Muscle layer of colon (tissue), 2 donors: ENCODE results near the gene YBEY.

Experiments
- H3K27ac ChIP-seq: one replicate; pipeline ENCODE4 v1.7.0; 2013; ENCODE audit warnings: low read depth, mild to moderate bottlenecking, low read length, moderate library complexity
- H3K27me3 ChIP-seq, 2 donors: one replicate each; pipeline ENCODE4 v1.7.0; 2013; ENCODE audit warnings: low read length in 2 of 2, mild to moderate bottlenecking in 2 of 2; ENCODE audit not compliant: insufficient read depth in 2 of 2, control insufficient read depth in 1 of 2
- H3K36me3 ChIP-seq: one replicate; pipeline ENCODE4 v1.7.0; 2013; ENCODE audit warnings: mild to moderate bottlenecking, low read length; ENCODE audit not compliant: insufficient read depth
- H3K4me1 ChIP-seq: one replicate; pipeline ENCODE4 v1.7.0; 2013; ENCODE audit warnings: mild to moderate bottlenecking, low read length; ENCODE audit not compliant: insufficient read depth
- H3K4me3 ChIP-seq, 2 donors: one replicate each; pipeline ENCODE4 v1.7.0; 2013; ENCODE audit warnings: low read length in 2 of 2, low read depth in 1 of 2, mild to moderate bottlenecking in 1 of 2, moderate library complexity in 1 of 2
- H3K9ac ChIP-seq: one replicate; pipeline ENCODE4 v1.7.0; 2013; ENCODE audit warnings: low read length
- H3K9me3 ChIP-seq: one replicate; pipeline ENCODE4 v1.7.0; 2013; ENCODE audit warnings: mild to moderate bottlenecking, low read length
- donor health status: abdominal sarcoma.
- donor health status: Adenocarcinoma of cecum.

The YBEY gene

DNA sequence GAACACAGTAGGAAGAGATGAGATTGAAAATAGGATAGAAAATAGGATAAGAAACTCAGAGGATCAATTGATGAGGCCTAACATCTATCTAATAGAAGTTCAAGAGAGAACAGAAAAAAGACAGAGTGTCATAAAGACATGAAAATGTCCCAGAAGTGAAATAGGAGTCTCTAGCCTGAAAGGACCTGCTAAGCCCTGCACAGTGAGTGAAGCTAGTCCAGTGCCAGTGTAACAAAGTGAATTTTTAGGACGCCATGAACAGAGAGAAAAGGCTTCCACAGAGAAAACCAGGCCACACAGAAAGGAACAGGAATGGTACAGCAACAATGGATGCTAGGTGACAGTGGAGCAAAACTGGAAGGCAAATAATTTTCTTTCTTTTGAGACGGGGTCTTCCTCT is 37.3 kb upstream of the YBEY start:
- H3K27ac ChIP-seq = no peak overlapping the region
- no peak overlapping the region for H3K9ac ChIP-seq
- no peak overlapping the region for H3K4me3 ChIP-seq
- peaks cover 68% of the 10 kb centered on the region for H3K36me3 ChIP-seq
- H3K27me3 ChIP-seq = no peaks in the 10 kb centered on the region
- no peaks in the 10 kb centered on the region for H3K4me1 ChIP-seq
- no peaks in the 10 kb centered on the region for H3K9me3 ChIP-seq

DNA sequence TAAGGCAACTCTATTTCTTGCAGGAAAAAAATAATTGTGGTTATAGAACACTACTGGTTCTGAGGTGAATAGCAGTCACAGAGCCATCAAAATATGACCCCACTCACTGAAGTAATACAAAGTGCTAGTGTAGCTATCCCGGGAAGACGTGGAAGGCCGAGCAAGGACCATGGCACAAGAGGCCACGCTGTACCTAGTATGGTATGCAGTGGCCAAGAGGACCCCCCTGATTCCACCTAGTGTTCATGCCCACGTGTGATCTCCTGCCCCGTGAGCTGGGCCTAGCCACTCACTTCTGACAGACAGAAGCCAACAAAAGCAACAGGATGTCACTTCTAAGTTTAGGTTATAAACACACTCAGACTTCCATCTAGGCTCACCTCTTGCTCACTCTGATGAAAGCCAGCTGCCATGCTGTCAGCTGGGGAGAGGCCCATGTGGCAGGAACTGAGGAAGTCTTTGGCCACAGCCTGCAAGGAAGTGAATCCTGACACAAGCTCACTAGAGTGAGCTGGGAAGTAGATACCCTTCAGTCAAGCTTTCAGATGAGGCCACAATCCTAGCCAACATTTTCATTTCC is 35.9 kb upstream of the YBEY start:
- Histone ChIP-seq H3K27ac (no peak overlapping the region), H3K9me3 (no peaks in the 10 kb centered on the region), H3K4me3 (no peak overlapping the region), H3K4me1 (no peaks in the 10 kb centered on the region), H3K36me3 (peaks cover 68% of the 10 kb centered on the region), H3K9ac (no peak overlapping the region), H3K27me3 (no peaks in the 10 kb centered on the region)

GRCh38 chr21:46252840-46253239 is 33.3 kb upstream of the YBEY start:
- Histone ChIP-seq H3K9ac (no peak overlapping the region), H3K27ac (no peak overlapping the region), H3K36me3 (peaks cover 70% of the 10 kb centered on the region), H3K9me3 (no peaks in the 10 kb centered on the region), H3K4me1 (no peaks in the 10 kb centered on the region), H3K4me3 (no peak overlapping the region), H3K27me3 (no peaks in the 10 kb centered on the region)

DNA sequence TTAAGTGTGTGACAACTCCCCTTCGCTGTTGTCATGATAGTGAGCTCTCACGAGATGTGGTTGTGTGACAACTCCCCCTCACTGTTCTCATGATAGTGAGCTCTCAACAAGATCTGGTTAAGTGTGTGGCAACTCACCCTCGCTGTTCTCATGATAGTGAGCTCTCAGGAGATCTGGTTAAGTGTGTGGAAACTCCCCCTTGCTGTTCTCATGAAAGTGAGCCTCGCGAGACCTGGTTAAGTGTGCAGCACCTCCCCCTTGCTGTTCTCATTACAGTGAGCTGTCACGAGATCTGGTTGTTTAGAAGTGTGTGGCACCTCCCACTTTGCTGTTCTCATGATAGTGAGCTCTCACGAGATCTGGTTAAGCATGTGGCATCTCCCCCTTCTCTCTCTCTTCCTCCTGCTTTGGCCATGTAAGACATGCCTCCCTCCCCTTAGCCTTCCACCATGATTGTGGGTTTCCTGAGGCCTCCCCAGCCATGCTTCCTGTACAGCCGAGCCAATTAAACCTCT is 32.5 kb upstream of the YBEY start:
- Histone ChIP-seq H3K4me1 (no peaks in the 10 kb centered on the region), H3K36me3 (peaks cover 78% of the 10 kb centered on the region), H3K27ac (no peak overlapping the region), H3K4me3 (no peak overlapping the region), H3K9me3 (no peaks in the 10 kb centered on the region), H3K27me3 (no peaks in the 10 kb centered on the region), H3K9ac (no peak overlapping the region)

GRCh38 chr21:46254208-46254975 is 31.8 kb upstream of the YBEY start:
- Histone ChIP-seq H3K27ac (no peak overlapping the region), H3K36me3 (peaks cover 78% of the 10 kb centered on the region), H3K9ac (no peak overlapping the region), H3K4me1 (no peaks in the 10 kb centered on the region), H3K9me3 (no peaks in the 10 kb centered on the region), H3K27me3 (no peaks in the 10 kb centered on the region), H3K4me3 (no peak overlapping the region)

GRCh38 chr21:46255166-46255565 is 31.0 kb upstream of the YBEY start:
- no peaks in the 10 kb centered on the region for H3K27me3 ChIP-seq
- no peak overlapping the region for H3K27ac ChIP-seq
- H3K9me3 ChIP-seq = no peaks in the 10 kb centered on the region
- H3K9ac ChIP-seq = no peak overlapping the region
- peaks cover 75% of the 10 kb centered on the region for H3K36me3 ChIP-seq
- H3K4me1 ChIP-seq = no peaks in the 10 kb centered on the region
- H3K4me3 ChIP-seq = no peak overlapping the region

DNA sequence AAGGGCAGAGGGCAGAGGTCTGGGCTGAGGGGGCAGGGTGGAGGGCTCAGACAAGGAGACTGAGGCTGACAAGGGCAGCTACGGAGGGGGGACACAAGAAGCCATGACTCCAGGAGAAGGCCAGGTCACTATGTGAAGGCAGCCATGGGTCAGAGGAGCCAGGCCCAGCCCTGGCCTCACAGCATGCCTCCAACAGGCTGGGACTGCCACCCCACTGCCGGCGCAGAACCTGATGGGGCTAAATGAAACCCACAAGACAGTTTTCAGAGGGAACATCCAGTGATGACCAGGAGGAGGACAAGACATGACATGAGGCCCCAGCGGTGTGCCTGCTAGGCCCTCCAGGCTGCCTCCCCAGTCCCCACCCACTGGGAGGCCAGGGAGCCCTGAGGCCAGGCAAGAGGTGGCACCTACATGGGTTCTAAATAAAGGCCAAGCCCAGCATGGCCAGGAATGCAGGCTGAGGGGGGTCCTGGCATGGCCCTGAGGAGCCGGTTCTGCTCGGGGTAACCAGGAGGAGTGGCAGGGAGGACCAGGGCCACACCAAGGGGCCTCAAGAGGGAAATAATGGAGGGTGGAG is 30.3 kb upstream of the YBEY start:
- Histone ChIP-seq H3K27ac (no peak overlapping the region), H3K36me3 (peaks cover 75% of the 10 kb centered on the region)

DNA sequence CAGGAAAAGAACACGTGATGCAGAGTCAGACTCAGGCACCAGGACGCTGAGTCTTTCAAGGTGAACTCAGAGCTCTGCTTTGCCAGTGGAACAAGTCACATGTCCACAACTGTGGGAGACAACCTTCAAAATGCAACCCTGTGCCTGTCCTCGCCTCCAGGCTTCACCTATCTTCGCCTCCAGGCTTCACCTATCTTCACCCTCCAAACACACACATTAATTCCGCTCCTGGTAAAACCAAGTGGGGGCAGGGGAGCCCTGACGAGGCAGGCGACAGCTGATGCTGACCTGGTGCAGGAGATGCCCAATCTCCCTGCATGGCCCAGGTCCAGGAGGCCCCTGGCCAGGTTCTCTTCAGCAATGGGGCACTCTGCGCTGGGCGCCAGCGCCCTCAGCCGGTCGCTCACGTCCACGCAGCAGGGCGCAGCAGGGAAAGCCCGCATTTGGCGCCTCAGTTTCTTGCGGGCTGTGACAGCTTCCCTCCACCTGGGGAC is 29.6 kb upstream of the YBEY start:
- Histone ChIP-seq H3K27me3 (no peaks in the 10 kb centered on the region), H3K27ac (no peak overlapping the region), H3K4me3 (no peak overlapping the region), H3K4me1 (no peaks in the 10 kb centered on the region), H3K9me3 (no peaks in the 10 kb centered on the region), H3K36me3 (peaks cover 81% of the 10 kb centered on the region), H3K9ac (no peak overlapping the region)

More for the DNA sequence above, 30.3 kb upstream of the YBEY start:
- H3K9me3 ChIP-seq = no peaks in the 10 kb centered on the region
- H3K27me3 ChIP-seq = no peaks in the 10 kb centered on the region
- no peaks in the 10 kb centered on the region for H3K4me1 ChIP-seq
- no peak overlapping the region for H3K9ac ChIP-seq
- no peak overlapping the region for H3K4me3 ChIP-seq

GRCh38 chr21:46264046-46264689 is 22.0 kb upstream of the YBEY start:
- Histone ChIP-seq H3K9me3 (no peaks in the 10 kb centered on the region), H3K9ac (no peak overlapping the region), H3K27ac (no peak overlapping the region), H3K36me3 (peaks cover 54% of the 10 kb centered on the region), H3K4me1 (no peaks in the 10 kb centered on the region), H3K4me3 (no peak overlapping the region), H3K27me3 (no peaks in the 10 kb centered on the region)

DNA sequence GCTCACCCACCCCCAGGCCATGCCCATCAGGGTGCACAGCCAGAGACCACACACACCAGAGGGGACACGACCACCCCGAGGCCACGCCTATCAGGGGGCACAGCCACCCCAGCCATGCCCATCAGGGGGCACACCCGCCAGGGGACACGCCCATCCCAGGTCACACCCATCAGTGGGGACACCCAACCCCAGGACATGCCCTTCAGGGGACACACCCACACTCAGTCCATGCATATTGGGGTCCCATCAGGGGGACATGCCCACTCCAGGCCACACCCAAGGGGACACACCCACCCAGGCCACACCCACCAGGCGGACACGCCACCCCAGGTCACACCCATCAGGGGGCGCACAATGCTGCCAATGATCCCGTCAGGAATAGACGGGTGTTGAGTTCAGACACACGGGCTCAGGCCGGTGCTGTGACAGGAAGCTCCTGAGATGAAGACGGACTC is 21.4 kb upstream of the YBEY start:
- no peaks in the 10 kb centered on the region for H3K27me3 ChIP-seq
- H3K4me1 ChIP-seq = no peaks in the 10 kb centered on the region
- peaks cover 60% of the 10 kb centered on the region for H3K36me3 ChIP-seq
- no peak overlapping the region for H3K9ac ChIP-seq
- H3K9me3 ChIP-seq = no peaks in the 10 kb centered on the region
- no peak overlapping the region for H3K27ac ChIP-seq
- H3K4me3 ChIP-seq = no peak overlapping the region
